IMR-90 (cell line): ENCODE results near the gene ELOVL2.

Experiments
- BHLHE40 ChIP-seq: fragments of 150-350 bp; IDR thresholded peaks from 2 replicates; pipeline ENCODE4 v1.6.1; 2016; ENCODE audit warnings: mild to moderate bottlenecking, low read depth, low read length
- CEBPB ChIP-seq: IDR thresholded peaks from 2 replicates; pipeline ENCODE4 v1.6.1; 2012; ENCODE audit warnings: low read depth, low read length, improper control_type of control experiment
- MAFK ChIP-seq: IDR thresholded peaks from 2 replicates; pipeline ENCODE4 v1.6.1; 2012; ENCODE audit warnings: low read depth, low read length, improper control_type of control experiment
- MAZ ChIP-seq: IDR thresholded peaks from 2 replicates; pipeline ENCODE4 v1.6.1; 2012; ENCODE audit warnings: low read depth, mild to moderate bottlenecking, low read length, improper control_type of control experiment, moderate library complexity, borderline replicate concordance
- MXI1 ChIP-seq: IDR thresholded peaks from 2 replicates; pipeline ENCODE4 v1.6.1; 2012; ENCODE audit warnings: low read depth, mild to moderate bottlenecking, low read length, moderate library complexity, borderline replicate concordance
- NFE2L2 ChIP-seq: fragments of 150-350 bp; IDR thresholded peaks from 2 replicates; pipeline ENCODE4 v1.6.1; 2016; ENCODE audit warnings: low read depth, mild to moderate bottlenecking, low read length
- POLR2A ChIP-seq: IDR thresholded peaks from 2 replicates; pipeline ENCODE4 v1.6.1; 2012; ENCODE audit warnings: mild to moderate bottlenecking, low read depth, low read length
- RAD21 ChIP-seq: IDR thresholded peaks from 2 replicates; pipeline ENCODE4 v1.6.1; 2012; ENCODE audit warnings: low read length, improper control_type of control experiment
- RCOR1 ChIP-seq: IDR thresholded peaks from 2 replicates; pipeline ENCODE4 v1.6.1; 2012; ENCODE audit warnings: mild to moderate bottlenecking, low read length, improper control_type of control experiment; ENCODE audit not compliant: insufficient replicate concordance
- RFX5 ChIP-seq: IDR thresholded peaks from 2 replicates; pipeline ENCODE4 v1.8.0; 2012; ENCODE audit warnings: low read depth, mild to moderate bottlenecking, low read length, moderate library complexity
- TF ChIP-seq, protein P1 (sequence below): conservative IDR thresholded peaks from 2 replicates; pipeline ENCODE4 v1.5.1; 2012; ENCODE audit warnings: mild to moderate bottlenecking, low read depth, low read length, improper control_type of control experiment
- TF ChIP-seq, protein P2 (sequence below): fragments of 150-350 bp; IDR thresholded peaks from 2 replicates; pipeline ENCODE4 v1.6.1; 2017; ENCODE audit warnings: mild to moderate bottlenecking, antibody characterized with exemption, low read length, low read depth
- TF ChIP-seq, protein P3 (sequence below): fragments of 150-350 bp; IDR thresholded peaks from 2 replicates; pipeline ENCODE4 v1.6.1; 2016; ENCODE audit warnings: low read depth, mild to moderate bottlenecking, low read length, moderate library complexity, borderline replicate concordance

DNA sequence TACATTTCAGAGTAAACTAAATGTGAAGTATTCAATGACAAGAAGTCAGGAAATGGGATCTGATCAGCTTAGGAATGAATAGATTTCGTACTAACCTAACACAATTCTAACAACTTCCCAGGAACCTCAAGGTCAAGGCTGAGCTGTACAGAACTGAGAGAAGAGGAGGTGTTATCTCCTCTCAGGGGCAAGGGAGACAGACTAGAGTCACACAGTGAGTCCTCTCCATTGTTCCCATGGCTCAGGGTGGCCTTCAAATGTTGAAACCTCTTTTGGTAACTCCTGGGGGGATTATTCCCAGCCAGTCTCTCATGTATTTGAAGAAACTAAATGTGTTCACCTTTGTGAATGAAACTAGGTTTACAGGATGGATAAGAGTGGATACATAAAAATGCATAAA, 27.7 kb downstream of the ELOVL2 start:
- TF ChIP-seq, protein P1, sequence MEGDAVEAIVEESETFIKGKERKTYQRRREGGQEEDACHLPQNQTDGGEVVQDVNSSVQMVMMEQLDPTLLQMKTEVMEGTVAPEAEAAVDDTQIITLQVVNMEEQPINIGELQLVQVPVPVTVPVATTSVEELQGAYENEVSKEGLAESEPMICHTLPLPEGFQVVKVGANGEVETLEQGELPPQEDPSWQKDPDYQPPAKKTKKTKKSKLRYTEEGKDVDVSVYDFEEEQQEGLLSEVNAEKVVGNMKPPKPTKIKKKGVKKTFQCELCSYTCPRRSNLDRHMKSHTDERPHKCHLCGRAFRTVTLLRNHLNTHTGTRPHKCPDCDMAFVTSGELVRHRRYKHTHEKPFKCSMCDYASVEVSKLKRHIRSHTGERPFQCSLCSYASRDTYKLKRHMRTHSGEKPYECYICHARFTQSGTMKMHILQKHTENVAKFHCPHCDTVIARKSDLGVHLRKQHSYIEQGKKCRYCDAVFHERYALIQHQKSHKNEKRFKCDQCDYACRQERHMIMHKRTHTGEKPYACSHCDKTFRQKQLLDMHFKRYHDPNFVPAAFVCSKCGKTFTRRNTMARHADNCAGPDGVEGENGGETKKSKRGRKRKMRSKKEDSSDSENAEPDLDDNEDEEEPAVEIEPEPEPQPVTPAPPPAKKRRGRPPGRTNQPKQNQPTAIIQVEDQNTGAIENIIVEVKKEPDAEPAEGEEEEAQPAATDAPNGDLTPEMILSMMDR = no peak
- TF ChIP-seq POLR2A (no peak), BHLHE40 (no peak), MAFK (no peak), CEBPB (no peak), MXI1 (no peak), NFE2L2 (no peak), MAZ (no peak), RFX5 (no peak), RCOR1 (no peak), RAD21 (no peak)
- TF ChIP-seq, protein P2, sequence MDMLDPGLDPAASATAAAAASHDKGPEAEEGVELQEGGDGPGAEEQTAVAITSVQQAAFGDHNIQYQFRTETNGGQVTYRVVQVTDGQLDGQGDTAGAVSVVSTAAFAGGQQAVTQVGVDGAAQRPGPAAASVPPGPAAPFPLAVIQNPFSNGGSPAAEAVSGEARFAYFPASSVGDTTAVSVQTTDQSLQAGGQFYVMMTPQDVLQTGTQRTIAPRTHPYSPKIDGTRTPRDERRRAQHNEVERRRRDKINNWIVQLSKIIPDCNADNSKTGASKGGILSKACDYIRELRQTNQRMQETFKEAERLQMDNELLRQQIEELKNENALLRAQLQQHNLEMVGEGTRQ = no peak
- TF ChIP-seq, protein P3, sequence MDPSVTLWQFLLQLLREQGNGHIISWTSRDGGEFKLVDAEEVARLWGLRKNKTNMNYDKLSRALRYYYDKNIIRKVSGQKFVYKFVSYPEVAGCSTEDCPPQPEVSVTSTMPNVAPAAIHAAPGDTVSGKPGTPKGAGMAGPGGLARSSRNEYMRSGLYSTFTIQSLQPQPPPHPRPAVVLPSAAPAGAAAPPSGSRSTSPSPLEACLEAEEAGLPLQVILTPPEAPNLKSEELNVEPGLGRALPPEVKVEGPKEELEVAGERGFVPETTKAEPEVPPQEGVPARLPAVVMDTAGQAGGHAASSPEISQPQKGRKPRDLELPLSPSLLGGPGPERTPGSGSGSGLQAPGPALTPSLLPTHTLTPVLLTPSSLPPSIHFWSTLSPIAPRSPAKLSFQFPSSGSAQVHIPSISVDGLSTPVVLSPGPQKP = no peak
